Fibroblast of skin of back (primary cell): ENCODE measurements around the gene CHGA.

Experiments used
- DNase-seq: peaks from one replicate; pipeline ENCODE4 v3.0.0-alpha.2; 2013

Gene CHGA

DNA sequence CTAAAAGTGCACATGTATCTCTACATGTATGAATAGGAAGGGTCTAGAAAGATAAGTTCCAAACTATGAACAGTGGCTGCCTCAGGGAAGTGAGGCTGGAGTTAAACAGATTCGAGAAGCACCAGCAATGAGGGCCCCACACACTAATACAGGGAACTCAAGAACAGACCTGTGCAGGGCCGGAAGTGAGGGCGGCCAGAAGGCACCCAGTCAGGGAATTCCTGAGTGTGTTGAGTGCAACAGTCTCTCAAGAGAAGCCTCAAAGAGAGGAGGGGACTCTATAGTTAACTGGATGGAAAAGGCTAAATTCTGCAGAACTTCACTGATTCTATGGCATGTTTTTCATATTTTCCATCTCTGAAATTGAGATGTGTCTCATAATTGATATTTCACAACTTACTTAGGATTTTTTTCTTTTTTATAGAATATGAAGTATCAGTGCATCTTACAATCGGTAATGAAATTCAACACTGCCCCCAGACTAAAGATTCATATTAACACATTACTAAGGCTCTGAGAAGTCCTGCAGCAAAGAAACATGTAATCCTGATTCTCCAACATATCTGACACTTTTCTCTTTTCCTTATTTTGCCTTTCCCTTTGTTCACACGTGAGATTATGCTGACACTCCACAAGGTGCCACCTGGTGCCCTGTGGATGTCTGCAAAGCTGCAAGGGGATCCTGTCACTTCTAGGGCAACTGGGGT is 61.3 kb downstream of the CHGA start:
- DNase-seq, result no peak
